CD4-positive, alpha-beta T cell treated with Interleukin-17A for 1 hour (primary cell): ENCODE data around the gene SFT2D1.

ENCODE experiments used
- DNase-seq: peaks from one replicate; pipeline ENCODE4 v3.0.0-alpha.2; 2020

Gene SFT2D1

GRCh38 chr6:166274163-166274562 is 68.2 kb downstream of the SFT2D1 start:
- no peak for DNase-seq

- no peak for DNase-seq
Observed at GRCh38 chr6:166271376-166271765, 71.0 kb downstream of the SFT2D1 start.

- DNase-seq = no peak
Observed at GRCh38 chr6:166270706-166271375, 71.5 kb downstream of the SFT2D1 start.
